NCI-H1417 (cell line): ENCODE results near the gene PRKG1.
A peak's percentile ranks its signal among the peaks of the same experiment; 100 is the strongest.

Experiments
- DNase-seq, 3 experiments: peaks; one replicate each; lab custom pipeline; 2025; lab: John Stamatoyannopoulos, UW

PRKG1 gene

GRCh38 chr10:51932530-51932929 is 858.2 kb downstream of the PRKG1 start:
- no peak for DNase-seq

GRCh38 chr10:51934373-51934772 is 860.1 kb downstream of the PRKG1 start:
- DNase-seq: no peak

- DNase-seq: peak in 1 of 3 experiments; percentile 35
Measured at GRCh38 chr10:51935341-51935740, 861.1 kb downstream of the PRKG1 start.

GRCh38 chr10:51937308-51938140 is 863.2 kb downstream of the PRKG1 start:
- DNase-seq: no peak

GRCh38 chr10:51950371-51950995 is 876.2 kb downstream of the PRKG1 start:
- no peak for DNase-seq

GRCh38 chr10:51950996-51951555 is 876.8 kb downstream of the PRKG1 start:
- no peak for DNase-seq

- no peak for DNase-seq
Measured at GRCh38 chr10:51951601-51952000, 877.3 kb downstream of the PRKG1 start.

- no peak for DNase-seq
Measured at GRCh38 chr10:51952056-51952455, 877.8 kb downstream of the PRKG1 start.

- DNase-seq: no peak
Measured at GRCh38 chr10:51955696-51956095, 881.4 kb downstream of the PRKG1 start.

- DNase-seq: no peak
Measured at GRCh38 chr10:51956822-51957221, 882.5 kb downstream of the PRKG1 start.

GRCh38 chr10:51960494-51960895 is 886.2 kb downstream of the PRKG1 start:
- peak; percentile 1 to 63 (median 12) for DNase-seq

GRCh38 chr10:51961401-51961800 is 887.1 kb downstream of the PRKG1 start:
- DNase-seq: no peak

- DNase-seq: no peak
Measured at GRCh38 chr10:51964630-51965029, 890.3 kb downstream of the PRKG1 start.

- DNase-seq: no peak
Measured at GRCh38 chr10:51965451-51965850, 891.2 kb downstream of the PRKG1 start.

GRCh38 chr10:51972733-51973346 is 898.6 kb downstream of the PRKG1 start:
- no peak for DNase-seq

GRCh38 chr10:51980752-51981151 is 906.5 kb downstream of the PRKG1 start:
- DNase-seq: no peak

- DNase-seq: no peak
Measured at GRCh38 chr10:51981731-51982130, 907.4 kb downstream of the PRKG1 start.

- DNase-seq: no peak
Measured at GRCh38 chr10:51983481-51983880, 909.2 kb downstream of the PRKG1 start.

GRCh38 chr10:51985336-51985735 is 911.0 kb downstream of the PRKG1 start:
- no peak for DNase-seq

GRCh38 chr10:51986516-51986915 is 912.2 kb downstream of the PRKG1 start:
- DNase-seq: no peak

GRCh38 chr10:51993475-51993874 is 919.2 kb downstream of the PRKG1 start:
- no peak for DNase-seq

- no peak for DNase-seq
Measured at GRCh38 chr10:51999096-51999495, 924.8 kb downstream of the PRKG1 start.
